LHCN-M2 (cell line): Measurements from ENCODE around the gene HSPA4L. TPM values are rescaled to one million over a fixed set of nuclear protein-coding genes. Genes with fewer than 3 reads are reported as not detected.

ENCODE experiments used
- DNase-seq: peaks from one replicate; pipeline ENCODE4 v3.0.0-alpha.2; 2012; ENCODE audit warnings: low read depth
- total RNA-seq: library from RNA; depleted of rRNA; stranded (reverse); fragments of >200 nt; gene quantifications from 2 replicates; pipeline ENCODE4 v1.2.3, GENCODE V29; 2014; rRNA removed

The HSPA4L gene
- total RNA-seq, 1 experiment from 2014 or later: 11.3 TPM

DNA sequence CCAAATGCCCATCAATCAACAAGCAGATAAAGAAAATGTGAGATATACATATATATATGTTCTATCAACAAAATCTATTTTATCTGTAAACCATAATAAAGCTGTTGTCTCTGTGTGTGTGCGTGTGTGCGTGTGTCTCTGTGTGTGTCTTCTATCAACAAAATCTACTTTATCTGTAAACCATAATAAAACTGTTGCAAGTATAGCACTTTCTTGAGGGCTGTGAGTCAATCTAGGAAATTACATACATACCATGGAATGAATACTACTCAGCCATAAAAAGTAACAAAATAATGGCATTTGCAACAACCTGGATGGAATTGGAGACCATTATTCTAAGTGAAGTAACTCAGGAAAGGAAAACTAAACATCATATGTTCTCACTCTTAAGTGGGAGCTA lies 86.1 kb downstream of the HSPA4L start:
- DNase-seq: no peak

DNA sequence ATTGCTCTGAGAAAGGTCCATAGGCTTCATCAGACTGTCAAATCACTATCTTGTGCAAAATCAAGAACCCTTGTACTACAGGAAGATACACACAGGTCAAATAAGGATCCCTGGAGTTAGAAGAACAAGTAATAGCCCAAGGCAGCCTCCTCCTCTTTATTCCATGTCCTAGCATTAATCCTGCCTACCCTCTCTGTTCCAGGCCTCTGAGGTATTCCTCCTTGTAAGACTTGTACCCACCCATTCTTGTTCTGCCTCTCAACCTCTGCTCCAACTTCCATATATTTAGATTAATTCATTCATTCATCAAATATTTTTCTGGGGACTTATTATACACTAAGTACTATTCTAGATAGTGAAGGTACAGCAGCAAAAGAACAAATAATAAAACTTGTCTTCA lies 88.2 kb downstream of the HSPA4L start:
- no peak for DNase-seq

DNA sequence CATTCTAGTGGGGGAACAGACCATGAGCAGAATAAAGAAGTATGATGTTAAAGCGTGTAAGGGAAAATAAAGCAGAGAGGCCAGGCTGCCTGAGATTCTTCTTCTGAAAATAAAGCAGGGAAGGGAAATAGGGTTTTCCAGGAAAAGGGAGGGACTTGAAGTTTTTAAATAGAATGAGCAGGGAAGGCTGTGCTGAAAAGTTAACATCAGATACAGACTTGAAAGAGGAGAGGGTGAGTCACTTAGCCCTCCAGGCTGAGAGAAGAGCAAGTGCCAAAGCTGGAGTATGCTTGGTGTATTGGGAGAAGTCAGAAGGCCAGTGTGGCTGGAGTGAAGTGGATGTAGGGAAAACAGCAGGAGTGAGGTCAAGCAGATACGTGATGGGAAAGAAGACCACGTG lies 88.6 kb downstream of the HSPA4L start:
- peak; percentile 59 for DNase-seq

DNA sequence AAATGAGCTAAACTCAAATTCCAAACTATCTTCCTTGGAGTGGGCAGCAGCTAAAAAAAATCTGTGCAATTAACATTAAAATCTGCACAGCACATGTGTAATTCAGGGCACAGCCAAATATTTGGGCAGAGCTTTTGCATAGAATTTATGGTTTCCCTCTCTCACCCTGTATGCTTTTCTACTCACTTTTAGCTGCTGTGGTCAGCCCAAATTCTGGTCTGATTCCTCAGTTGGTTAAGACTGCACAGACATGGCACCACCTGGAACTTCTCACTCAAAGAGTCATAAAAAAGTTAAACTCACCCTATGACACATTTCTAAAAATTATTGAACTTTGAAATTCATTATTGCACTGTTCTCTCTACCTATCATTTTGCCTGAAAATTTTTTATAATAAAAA lies 93.7 kb downstream of the HSPA4L start:
- DNase-seq: no peak

DNA sequence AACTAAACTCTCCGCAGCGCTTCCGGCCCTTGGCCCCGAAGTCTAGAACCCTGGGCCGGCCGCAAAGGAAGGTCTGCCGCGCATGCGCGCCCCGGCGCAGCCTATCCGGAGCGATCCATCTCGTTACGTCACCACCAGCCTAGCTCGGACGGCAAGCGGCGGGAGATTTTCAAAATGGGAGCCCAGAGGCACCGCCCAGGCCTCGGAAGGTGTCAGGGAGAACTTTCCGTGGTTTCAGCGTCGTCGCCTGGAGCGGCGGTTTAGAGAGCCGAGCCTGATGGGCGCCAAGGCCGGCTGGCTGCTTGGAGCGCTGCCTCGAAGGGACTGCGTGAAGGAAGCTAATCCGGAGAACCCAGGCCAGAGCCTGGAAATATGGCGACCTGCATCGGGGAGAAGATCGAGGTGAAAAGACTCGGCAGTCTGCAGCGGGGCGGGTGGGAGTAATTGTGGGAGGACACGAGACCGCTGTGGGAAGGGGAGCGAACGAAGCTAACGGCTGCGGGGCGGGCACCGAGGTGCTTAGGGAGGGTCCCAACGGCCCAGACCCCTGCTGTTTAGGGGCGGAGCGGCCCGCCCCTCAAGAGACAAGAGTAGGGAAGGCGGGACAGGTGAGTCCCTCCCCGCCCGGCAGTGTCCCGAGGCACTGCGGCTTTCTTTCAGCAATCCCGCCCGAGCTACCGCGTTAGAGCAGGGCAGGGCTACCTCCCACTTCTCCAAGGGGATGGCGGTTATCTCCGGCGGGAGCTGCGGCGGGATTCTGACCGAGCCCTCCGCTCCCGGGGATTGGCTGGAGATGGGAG lies 98.8 kb downstream of the HSPA4L start, which contains the start of gene PLK4:
PLK4 (plus strand) TSS at position 131 of the 800 bp plus-strand sequence; CDS start at position 373, 242 bp downstream.
- peak; percentile 95 for DNase-seq

DNA sequence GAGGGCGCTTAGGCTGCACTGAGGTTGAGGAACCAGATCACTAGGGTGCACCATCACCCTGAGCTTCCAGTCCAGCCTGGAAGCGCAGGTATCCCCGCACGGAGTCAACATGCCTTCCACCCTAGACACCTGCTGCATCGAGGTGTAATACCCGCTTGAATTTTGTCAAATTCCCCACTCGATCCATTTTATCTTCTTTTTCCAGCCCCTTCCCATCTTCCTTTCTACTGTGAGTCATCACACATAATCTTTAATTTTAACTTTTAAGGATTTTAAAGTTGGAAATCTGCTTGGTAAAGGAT lies 99.4 kb downstream of the HSPA4L start:
- DNase-seq: no peak

DNA sequence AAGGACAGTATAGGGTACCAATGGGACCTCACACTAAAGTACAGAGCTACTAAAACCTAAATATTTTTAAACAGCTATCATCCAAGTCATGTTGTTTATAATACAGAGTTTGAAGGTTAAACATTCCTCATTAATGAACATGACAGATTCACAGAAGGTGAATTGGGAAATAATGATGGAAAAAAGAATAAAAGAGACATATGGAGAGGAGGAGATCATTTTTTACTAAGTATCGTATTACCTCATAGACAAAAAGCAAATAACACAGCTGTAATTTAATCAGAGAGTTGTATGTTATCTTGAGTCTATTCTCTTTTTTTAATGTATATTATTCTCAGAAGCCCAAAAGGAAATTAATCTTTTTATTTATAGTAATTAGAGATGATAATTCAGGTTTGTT lies 106.4 kb downstream of the HSPA4L start:
- no peak for DNase-seq

DNA sequence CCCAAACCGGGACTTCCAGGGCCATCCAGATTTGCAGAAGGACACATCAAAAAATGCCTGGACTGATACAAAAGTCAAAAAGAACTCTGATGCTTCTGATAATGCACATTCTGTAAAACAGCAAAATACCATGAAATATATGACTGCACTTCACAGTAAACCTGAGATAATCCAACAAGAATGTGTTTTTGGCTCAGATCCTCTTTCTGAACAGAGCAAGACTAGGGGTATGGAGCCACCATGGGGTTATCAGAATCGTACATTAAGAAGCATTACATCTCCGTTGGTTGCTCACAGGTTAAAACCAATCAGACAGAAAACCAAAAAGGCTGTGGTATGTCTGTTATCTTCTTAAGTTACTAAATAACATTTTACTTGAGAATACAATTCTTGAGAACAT lies 107.8 kb downstream of the HSPA4L start:
- no peak for DNase-seq

Other genes starting within 250 kb of the HSPA4L start
- 4.0 and 5.3 TPM in 2 replicates for gene INTU, start 149.4 kb upstream of the HSPA4L start, total RNA-seq
- not detected in 2 replicates for gene SLC25A31, start 51.9 kb upstream of the HSPA4L start, total RNA-seq
- gene PLK4, start 98.6 kb downstream of the HSPA4L start, total RNA-seq: 31.1 and 47.5 TPM in 2 replicates
- gene MFSD8, start 182.9 kb downstream of the HSPA4L start, total RNA-seq: 19.9 and 26.4 TPM in 2 replicates
- 3.3 and 8.7 TPM in 2 replicates for gene ABHD18, start 183.1 kb downstream of the HSPA4L start, total RNA-seq